H7 (cell line): ENCODE measurements around the gene MMP20. TPM values are rescaled to one million over a fixed set of nuclear protein-coding genes. Genes with fewer than 3 reads are reported as not detected.

Experiments
- DNase-seq: peaks from one replicate; pipeline ENCODE4 v3.0.0; 2012
- H3K27me3 ChIP-seq: 2 replicates; pipeline ENCODE4 v1.6.0; 2011; ENCODE audit warnings: mild to moderate bottlenecking, low read length; ENCODE audit not compliant: control insufficient read depth, insufficient read depth
- H3K36me3 ChIP-seq: replicated peaks from 2 replicates; pipeline ENCODE4 v1.5.1; 2011; ENCODE audit warnings: low read length; ENCODE audit not compliant: control insufficient read depth, insufficient read depth
- H3K4me3 ChIP-seq: 2 replicates; pipeline ENCODE4 v1.5.1; 2011; ENCODE audit warnings: low read depth, mild to moderate bottlenecking, control low read depth, low read length, moderate library complexity; ENCODE audit not compliant: insufficient read depth
- total RNA-seq: library from RNA; depleted of rRNA; stranded (reverse); fragments of >200 nt; shearing (Covaris generic); gene quantifications from 2 replicates; pipeline ENCODE4 v1.2.3, GENCODE V29; 2014

MMP20 gene
- total RNA-seq, 1 experiment from 2014 or later: not detected

- no peak for DNase-seq
- H3K36me3 ChIP-seq: no peaks in the 10 kb centered on the region
- no peaks in the 10 kb centered on the region for H3K27me3 ChIP-seq
- H3K4me3 ChIP-seq: no peak overlapping the region
Measured at GRCh38 chr11:102572554-102573220, 52.4 kb downstream of the MMP20 start.

- Histone ChIP-seq H3K4me3 (no peak overlapping the region), H3K27me3 (no peaks in the 10 kb centered on the region), H3K36me3 (no peaks in the 10 kb centered on the region)
- no peak for DNase-seq
Measured at GRCh38 chr11:102568851-102569250, 56.3 kb downstream of the MMP20 start.

GRCh38 chr11:102566112-102566511, 59.0 kb downstream of the MMP20 start:
- DNase-seq: no peak
- Histone ChIP-seq H3K4me3 (no peak overlapping the region), H3K27me3 (no peaks in the 10 kb centered on the region), H3K36me3 (no peaks in the 10 kb centered on the region)

GRCh38 chr11:102564110-102564509, 61.0 kb downstream of the MMP20 start:
- no peak overlapping the region for H3K4me3 ChIP-seq
- no peaks in the 10 kb centered on the region for H3K27me3 ChIP-seq
- no peaks in the 10 kb centered on the region for H3K36me3 ChIP-seq
- DNase-seq: no peak

- no peak for DNase-seq
- Histone ChIP-seq H3K27me3 (no peaks in the 10 kb centered on the region), H3K4me3 (no peak overlapping the region), H3K36me3 (no peaks in the 10 kb centered on the region)
Measured at GRCh38 chr11:102561636-102562035, 63.5 kb downstream of the MMP20 start.

GRCh38 chr11:102560555-102561011, 64.5 kb downstream of the MMP20 start:
- no peaks in the 10 kb centered on the region for H3K27me3 ChIP-seq
- H3K4me3 ChIP-seq: no peak overlapping the region
- DNase-seq: no peak
- H3K36me3 ChIP-seq: no peaks in the 10 kb centered on the region

- no peak overlapping the region for H3K4me3 ChIP-seq
- no peak for DNase-seq
- no peaks in the 10 kb centered on the region for H3K36me3 ChIP-seq
- no peaks in the 10 kb centered on the region for H3K27me3 ChIP-seq
Measured at GRCh38 chr11:102559839-102560238, 65.3 kb downstream of the MMP20 start.

GRCh38 chr11:102555091-102555490, 70.0 kb downstream of the MMP20 start:
- Histone ChIP-seq H3K4me3 (no peak overlapping the region), H3K27me3 (no peaks in the 10 kb centered on the region), H3K36me3 (no peaks in the 10 kb centered on the region)
- DNase-seq: no peak

GRCh38 chr11:102553835-102554282, 71.3 kb downstream of the MMP20 start:
- no peaks in the 10 kb centered on the region for H3K36me3 ChIP-seq
- no peak overlapping the region for H3K4me3 ChIP-seq
- no peaks in the 10 kb centered on the region for H3K27me3 ChIP-seq
- DNase-seq: no peak

GRCh38 chr11:102552447-102553194, 72.5 kb downstream of the MMP20 start:
- no peak overlapping the region for H3K4me3 ChIP-seq
- H3K36me3 ChIP-seq: no peaks in the 10 kb centered on the region
- no peaks in the 10 kb centered on the region for H3K27me3 ChIP-seq
- DNase-seq: no peak

GRCh38 chr11:102552020-102552419, 73.1 kb downstream of the MMP20 start:
- Histone ChIP-seq H3K4me3 (no peak overlapping the region), H3K27me3 (no peaks in the 10 kb centered on the region), H3K36me3 (no peaks in the 10 kb centered on the region)
- DNase-seq: no peak

GRCh38 chr11:102551169-102551781, 73.9 kb downstream of the MMP20 start:
- Histone ChIP-seq H3K36me3 (no peaks in the 10 kb centered on the region), H3K27me3 (no peaks in the 10 kb centered on the region), H3K4me3 (no peak overlapping the region)
- no peak for DNase-seq

- DNase-seq: no peak
Measured at GRCh38 chr11:102546923-102547471, 78.1 kb downstream of the MMP20 start.

GRCh38 chr11:102546427-102546826, 78.7 kb downstream of the MMP20 start:
- no peak overlapping the region for H3K4me3 ChIP-seq
- no peaks in the 10 kb centered on the region for H3K27me3 ChIP-seq
- H3K36me3 ChIP-seq: no peaks in the 10 kb centered on the region
- DNase-seq: no peak

More at GRCh38 chr11:102546923-102547471, 78.1 kb downstream of the MMP20 start:
- Histone ChIP-seq H3K36me3 (no peaks in the 10 kb centered on the region), H3K27me3 (no peaks in the 10 kb centered on the region), H3K4me3 (no peak overlapping the region)

- no peaks in the 10 kb centered on the region for H3K27me3 ChIP-seq
- H3K36me3 ChIP-seq: no peaks in the 10 kb centered on the region
- no peak for DNase-seq
- no peak overlapping the region for H3K4me3 ChIP-seq
Measured at GRCh38 chr11:102545701-102546100, 79.4 kb downstream of the MMP20 start.
